Astrocyte of the spinal cord (primary cell): ENCODE measurements around the gene EGLN3.

Source experiments
- DNase-seq: peaks from one replicate; pipeline ENCODE4 v3.0.0; 2011; ENCODE audit warnings: low read depth, low spot score
- H3K4me3 ChIP-seq: 2 replicates; pipeline ENCODE4 v1.5.1; 2011; ENCODE audit warnings: low read depth, mild to moderate bottlenecking, low read length, moderate library complexity
- CTCF ChIP-seq: IDR thresholded peaks from 2 replicates; pipeline ENCODE4 v1.5.1; 2012; ENCODE audit warnings: low read depth, mild to moderate bottlenecking, low read length, inconsistent platforms
- in situ Hi-C: cut with HindIII; loops from 2 replicates; pipeline ENCODE4 v1.10.0; 2017; ENCODE audit warnings: low sequenced_read_pairs

The EGLN3 gene

DNA sequence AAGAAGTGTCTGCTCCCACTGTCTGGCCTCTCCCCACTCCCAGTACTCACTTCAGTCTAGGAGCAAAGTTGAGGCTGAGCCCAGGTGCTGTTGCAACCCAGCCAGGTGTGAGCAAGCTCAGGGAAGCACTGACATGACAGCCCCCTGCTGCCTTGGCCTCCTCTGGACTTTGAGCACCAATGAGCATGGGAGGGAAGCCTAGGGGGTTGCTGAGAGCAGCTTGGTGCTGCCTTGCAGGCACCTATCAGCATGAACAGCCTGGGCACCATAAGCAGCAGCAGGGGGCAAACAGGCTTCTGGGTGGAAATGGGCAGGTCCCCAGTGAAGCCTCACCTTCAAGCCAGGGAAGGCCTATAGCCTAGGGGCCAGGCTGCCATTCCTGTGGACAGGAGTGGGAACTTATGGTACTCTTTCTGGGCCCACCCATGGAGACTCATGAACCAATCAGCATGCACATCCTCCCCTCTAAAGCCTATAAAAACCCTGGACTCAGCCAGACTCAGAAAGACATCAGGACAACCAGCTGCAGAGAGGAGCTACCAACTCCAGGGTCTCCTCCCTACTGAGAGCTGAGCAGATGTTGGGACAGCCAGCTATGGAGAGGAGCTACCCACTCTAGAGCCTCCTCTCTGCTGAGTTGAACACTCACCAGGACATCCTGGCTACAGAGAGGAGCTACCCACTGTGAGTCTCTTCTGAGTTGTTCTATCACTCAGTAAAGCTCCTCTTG is 49.3 kb downstream of the EGLN3 start:
- no peak for TF ChIP-seq CTCF
- no peak for DNase-seq
- H3K4me3 ChIP-seq, result no peak overlapping the region

GRCh38 chr14:33900706-33901105 is 50.2 kb downstream of the EGLN3 start:
- no peak for DNase-seq
- in situ Hi-C loops, result no loop called here
- no peak for TF ChIP-seq CTCF

More for the DNA sequence above, 49.3 kb downstream of the EGLN3 start:
- in situ Hi-C loops, result no loop called here

GRCh38 chr14:33899723-33900341 is 51.0 kb downstream of the EGLN3 start:
- no peak overlapping the region for H3K4me3 ChIP-seq
- no peak for DNase-seq
- in situ Hi-C loops, result no loop called here
- no peak for TF ChIP-seq CTCF

More at GRCh38 chr14:33900706-33901105, 50.2 kb downstream of the EGLN3 start:
- no peak overlapping the region for H3K4me3 ChIP-seq

DNA sequence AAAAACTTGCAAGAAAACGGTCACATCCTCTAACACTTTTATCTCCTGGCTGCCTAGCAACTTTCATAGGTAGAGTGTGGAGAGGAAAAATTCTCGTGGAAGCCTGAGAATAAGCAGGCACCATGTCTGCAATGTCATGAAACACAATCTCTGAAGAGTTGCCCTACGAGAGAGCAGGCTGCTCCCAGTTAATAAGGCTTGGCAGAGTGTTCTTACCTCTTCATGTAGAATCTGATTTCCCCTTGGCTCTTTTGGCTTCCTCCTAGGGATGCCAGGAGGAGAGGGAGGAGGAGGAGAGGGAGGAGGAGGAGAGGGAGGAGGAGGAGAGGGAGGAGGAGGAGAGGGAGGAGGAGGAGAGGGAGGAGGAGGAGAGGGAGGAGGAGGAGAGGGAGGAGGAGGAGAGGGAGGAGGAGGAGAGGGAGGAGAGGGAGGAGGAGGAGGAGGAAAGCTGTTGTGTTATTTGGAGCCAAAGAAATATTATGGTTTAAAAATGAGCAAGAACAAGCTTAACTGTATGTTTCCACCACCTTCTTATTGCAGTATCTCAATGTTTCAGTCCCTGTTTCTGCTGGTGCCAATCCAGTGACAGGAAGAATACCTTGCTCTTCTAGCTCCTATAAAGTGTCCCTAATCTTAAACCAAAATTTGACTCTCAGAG is 52.9 kb downstream of the EGLN3 start:
- DNase-seq, result no peak
- TF ChIP-seq CTCF, result no peak
- in situ Hi-C loops, result no loop called here
- no peak overlapping the region for H3K4me3 ChIP-seq

GRCh38 chr14:33897382-33897781 is 53.5 kb downstream of the EGLN3 start:
- no peak for TF ChIP-seq CTCF
- in situ Hi-C loops, result no loop called here
- no peak overlapping the region for H3K4me3 ChIP-seq
- no peak for DNase-seq

- H3K4me3 ChIP-seq, result no peak overlapping the region
- no peak for DNase-seq
- no peak for TF ChIP-seq CTCF
- in situ Hi-C loops, result no loop called here
Observed at GRCh38 chr14:33894339-33894738, 56.5 kb downstream of the EGLN3 start.
